HCT116 (cell line): Measurements from ENCODE around the gene CACNA2D3. TPM values are rescaled to one million over a fixed set of nuclear protein-coding genes. Genes with fewer than 3 reads are reported as not detected.

Experiments used
- ATAC-seq: fragments of 200-7000 bp; cut with Tn5 transposase; 2 replicates; pipeline ENCODE4 v1.9.1; 2020; ENCODE audit warnings: mild to moderate bottlenecking, moderate library complexity
- BruUV-seq: library from RNA; stranded (reverse); fragments of 400-500 nt; replicated peaks from 2 replicates; lab custom pipeline; 2021; lab: Mats Ljungman, UMichigan
- CTCF ChIA-PET: fragments of 300-600 bp; sonication (Branson Sonifier 250); formaldehyde crosslinking; loops from one replicate; lab custom pipeline; 2021; ENCODE audit warnings: antibody characterized with exemption; lab: Charles Lee
- POLR2A ChIA-PET: fragments of 300-600, 350-600 bp; sonication (Branson Sonifier 250); formaldehyde crosslinking; loops from one replicate; lab custom pipeline; 2021; ENCODE audit warnings: antibody characterized with exemption; lab: Charles Lee
- RAD21 ChIA-PET, 2 experiments: fragments of 300-600 bp; sonication (Branson Sonifier 250); formaldehyde crosslinking; loops; one replicate each; lab custom pipeline; 2023; ENCODE audit warnings: low total read pairs in 2 of 2; ENCODE audit not compliant: uncharacterized antibody in 2 of 2, unreplicated experiment in 2 of 2, low non-redundant PET in 1 of 2; lab: Charles Lee
- DNase-seq: peaks from one replicate; pipeline ENCODE4 v3.0.0-alpha.2; 2010; ENCODE audit warnings: low read depth, low spot score
- H2AFZ ChIP-seq: fragments of 200-600 bp; shearing (Covaris generic), sonication (generic); 2 replicates; pipeline ENCODE4 v1.6.1; 2017; ENCODE audit warnings: low read depth, mixed run types, mixed read lengths, antibody characterized with exemption, low read length; ENCODE audit not compliant: poor library complexity, severe bottlenecking
- H3K27ac ChIP-seq: 2 replicates; pipeline ENCODE4 v1.5.1; 2012; ENCODE audit warnings: low read depth, low read length
- H3K27me3 ChIP-seq: fragments of 200-600 bp; sonication (generic); 2 replicates; pipeline ENCODE4 v1.6.1; 2016; ENCODE audit warnings: mixed run types, low read length, mixed read lengths; ENCODE audit not compliant: insufficient read depth
- H3K36me3 ChIP-seq, 2 experiments: fragments of 200-500 bp in 1 of 2; fragments of 200-600 bp in 1 of 2; sonication (Bioruptor generic) in 1 of 2; sonication (generic) in 1 of 2; 2 replicates each; pipeline versions ENCODE4 v1.5.1 to v1.6.1; 2014 to 2016; ENCODE audit warnings: low read length in 2 of 2, inconsistent platforms in 1 of 2, mixed read lengths in 1 of 2, mixed run types in 1 of 2; ENCODE audit not compliant: insufficient read depth in 2 of 2, control insufficient read depth in 1 of 2
- H3K4me1 ChIP-seq, 2 experiments: fragments of 200-600 bp in 1 of 2; sonication (generic) in 1 of 2; 2 replicates each; pipeline versions ENCODE4 v1.5.1 to v1.6.1; 2012 to 2017; ENCODE audit warnings: low read length in 2 of 2, inconsistent platforms in 1 of 2, mild to moderate bottlenecking in 1 of 2, mixed read lengths in 1 of 2, mixed run types in 1 of 2, moderate library complexity in 1 of 2; ENCODE audit not compliant: insufficient read depth in 2 of 2, control insufficient read depth in 1 of 2
- H3K4me2 ChIP-seq: fragments of 200-600 bp; sonication (generic); 2 replicates; pipeline ENCODE4 v1.6.1; 2017; ENCODE audit warnings: mixed run types, low read length, mixed read lengths
- H3K4me3 ChIP-seq, 2 experiments: fragments of 200-600 bp in 1 of 2; sonication (generic) in 1 of 2; replicated peaks in 1 of 2; 2 replicates each; pipeline ENCODE4 v1.5.1; 2011 to 2016; ENCODE audit warnings: low read length in 2 of 2, control low read depth in 1 of 2, low read depth in 1 of 2, mild to moderate bottlenecking in 1 of 2, mixed read lengths in 1 of 2, mixed run types in 1 of 2
- H3K79me2 ChIP-seq: fragments of 200-600 bp; sonication (generic); 2 replicates; pipeline ENCODE4 v1.6.1; 2017; ENCODE audit warnings: mild to moderate bottlenecking, mixed run types, low read length, moderate library complexity, mixed read lengths; ENCODE audit not compliant: insufficient read depth
- H3K9ac ChIP-seq: fragments of 200-600 bp; sonication (generic); 2 replicates; pipeline ENCODE4 v1.6.1; 2016; ENCODE audit warnings: low read length, mixed read lengths
- H3K9me2 ChIP-seq: fragments of 200-600 bp; sonication (generic), shearing (Covaris generic); 2 replicates; pipeline ENCODE4 v1.6.1; 2017; ENCODE audit warnings: mixed run types, mild to moderate bottlenecking, moderate library complexity; ENCODE audit not compliant: insufficient read depth
- H3K9me3 ChIP-seq, 2 experiments: fragments of 200-500 bp in 1 of 2; fragments of 200-600 bp in 1 of 2; sonication (Bioruptor generic) in 1 of 2; sonication (generic) in 1 of 2; 2 replicates each; pipeline ENCODE4 v1.6.1; 2014 to 2017; ENCODE audit warnings: low read length in 2 of 2, mixed read lengths in 2 of 2, inconsistent platforms in 1 of 2, low read depth in 1 of 2, mild to moderate bottlenecking in 1 of 2, mixed run types in 1 of 2, moderate library complexity in 1 of 2; ENCODE audit not compliant: control insufficient read depth in 1 of 2, insufficient read depth in 1 of 2
- H4K20me1 ChIP-seq: fragments of 200-600 bp; sonication (generic), shearing (Covaris generic); 2 replicates; pipeline ENCODE4 v1.6.1; 2017; ENCODE audit warnings: mixed run types, mild to moderate bottlenecking, moderate library complexity; ENCODE audit not compliant: insufficient read depth
- CEBPB ChIP-seq: IDR thresholded peaks from 2 replicates; pipeline ENCODE4 v1.6.1; 2012; ENCODE audit warnings: low read depth
- EZH2phosphoT487 ChIP-seq: fragments of 200-600 bp; IDR thresholded peaks from 2 replicates; pipeline ENCODE4 v1.6.1; 2018; ENCODE audit warnings: antibody characterized with exemption, borderline replicate concordance
- JUND ChIP-seq: IDR thresholded peaks from 2 replicates; pipeline ENCODE4 v1.6.1; 2012
- YY1 ChIP-seq: IDR thresholded peaks from 2 replicates; pipeline ENCODE4 v1.6.1; 2011; ENCODE audit warnings: low read length, low read depth, moderate library complexity, mild to moderate bottlenecking; ENCODE audit not compliant: insufficient replicate concordance; ENCODE audit errors: extremely low read depth
- ZFX ChIP-seq: fragments of 450-650 bp; IDR thresholded peaks from 2 replicates; pipeline ENCODE4 v1.6.1; 2017
- ZNF274 ChIP-seq: fragments of 200-500 bp; sonication (Bioruptor generic); IDR thresholded peaks from 2 replicates; pipeline ENCODE4 v1.6.1; 2014; ENCODE audit warnings: mild to moderate bottlenecking, low read depth, low read length, inconsistent platforms
- intact Hi-C: fragments of 100-400 bp; cut with micrococcal nuclease; formaldehyde crosslinking; loops from 2 replicates; pipeline ENCODE4 v1.10.0; 2022
- total RNA-seq: library from RNA; stranded (reverse); gene quantifications from one replicate; pipeline ENCODE4 v1.2.1, GENCODE V29; 2021; ENCODE audit not compliant: unreplicated experiment
- TF ChIP-seq, protein P1 (sequence below): IDR thresholded peaks from 2 replicates; pipeline ENCODE4 v1.6.1; 2011; ENCODE audit warnings: mild to moderate bottlenecking, low read length, moderate library complexity; ENCODE audit not compliant: insufficient replicate concordance; ENCODE audit errors: extremely low read depth
- TF ChIP-seq, protein P2 (sequence below), 3 experiments: fragments of 200-600 bp in 1 of 3; sonication (generic) in 1 of 3; IDR thresholded peaks in 2 of 3; conservative IDR thresholded peaks in 1 of 3; 2 replicates each; pipeline ENCODE4 v1.5.1; 2012 to 2017; ENCODE audit warnings: low read depth in 2 of 3, low read length in 2 of 3, antibody characterized with exemption in 1 of 3, borderline replicate concordance in 1 of 3, control low read depth in 1 of 3, mild to moderate bottlenecking in 1 of 3, mixed read lengths in 1 of 3, mixed run types in 1 of 3, moderate library complexity in 1 of 3; ENCODE audit not compliant: insufficient read depth in 1 of 3

The CACNA2D3 gene
- total RNA-seq, 1 experiment from 2014 or later, result 0.20 TPM

DNA sequence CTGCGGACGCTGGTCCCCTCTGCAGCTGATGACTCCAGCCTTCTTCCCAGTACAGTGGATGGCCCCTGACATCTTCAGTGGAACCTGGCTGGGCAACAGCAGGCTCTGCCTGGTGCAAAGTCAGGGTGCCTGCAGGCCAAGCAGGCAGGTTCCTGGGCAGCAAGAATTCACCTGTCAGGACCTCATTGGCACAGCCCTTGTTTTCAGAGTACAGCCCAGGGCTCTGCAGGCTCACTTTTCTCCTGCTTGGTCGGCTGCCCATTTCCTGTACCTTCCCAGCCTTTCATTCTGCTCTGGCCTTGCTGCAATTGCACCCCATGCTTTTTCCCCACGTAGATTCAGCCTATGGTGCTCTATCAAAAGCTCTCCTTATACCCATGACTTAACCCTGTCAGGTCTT, 749.5 kb downstream of the CACNA2D3 start:
- TF ChIP-seq CEBPB, result no peak
- no peak for TF ChIP-seq JUND
- no peak for TF ChIP-seq EZH2phosphoT487
- TF ChIP-seq, protein P1, sequence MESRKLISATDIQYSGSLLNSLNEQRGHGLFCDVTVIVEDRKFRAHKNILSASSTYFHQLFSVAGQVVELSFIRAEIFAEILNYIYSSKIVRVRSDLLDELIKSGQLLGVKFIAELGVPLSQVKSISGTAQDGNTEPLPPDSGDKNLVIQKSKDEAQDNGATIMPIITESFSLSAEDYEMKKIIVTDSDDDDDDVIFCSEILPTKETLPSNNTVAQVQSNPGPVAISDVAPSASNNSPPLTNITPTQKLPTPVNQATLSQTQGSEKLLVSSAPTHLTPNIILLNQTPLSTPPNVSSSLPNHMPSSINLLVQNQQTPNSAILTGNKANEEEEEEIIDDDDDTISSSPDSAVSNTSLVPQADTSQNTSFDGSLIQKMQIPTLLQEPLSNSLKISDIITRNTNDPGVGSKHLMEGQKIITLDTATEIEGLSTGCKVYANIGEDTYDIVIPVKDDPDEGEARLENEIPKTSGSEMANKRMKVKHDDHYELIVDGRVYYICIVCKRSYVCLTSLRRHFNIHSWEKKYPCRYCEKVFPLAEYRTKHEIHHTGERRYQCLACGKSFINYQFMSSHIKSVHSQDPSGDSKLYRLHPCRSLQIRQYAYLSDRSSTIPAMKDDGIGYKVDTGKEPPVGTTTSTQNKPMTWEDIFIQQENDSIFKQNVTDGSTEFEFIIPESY, result no peak
- TF ChIP-seq, protein P2, sequence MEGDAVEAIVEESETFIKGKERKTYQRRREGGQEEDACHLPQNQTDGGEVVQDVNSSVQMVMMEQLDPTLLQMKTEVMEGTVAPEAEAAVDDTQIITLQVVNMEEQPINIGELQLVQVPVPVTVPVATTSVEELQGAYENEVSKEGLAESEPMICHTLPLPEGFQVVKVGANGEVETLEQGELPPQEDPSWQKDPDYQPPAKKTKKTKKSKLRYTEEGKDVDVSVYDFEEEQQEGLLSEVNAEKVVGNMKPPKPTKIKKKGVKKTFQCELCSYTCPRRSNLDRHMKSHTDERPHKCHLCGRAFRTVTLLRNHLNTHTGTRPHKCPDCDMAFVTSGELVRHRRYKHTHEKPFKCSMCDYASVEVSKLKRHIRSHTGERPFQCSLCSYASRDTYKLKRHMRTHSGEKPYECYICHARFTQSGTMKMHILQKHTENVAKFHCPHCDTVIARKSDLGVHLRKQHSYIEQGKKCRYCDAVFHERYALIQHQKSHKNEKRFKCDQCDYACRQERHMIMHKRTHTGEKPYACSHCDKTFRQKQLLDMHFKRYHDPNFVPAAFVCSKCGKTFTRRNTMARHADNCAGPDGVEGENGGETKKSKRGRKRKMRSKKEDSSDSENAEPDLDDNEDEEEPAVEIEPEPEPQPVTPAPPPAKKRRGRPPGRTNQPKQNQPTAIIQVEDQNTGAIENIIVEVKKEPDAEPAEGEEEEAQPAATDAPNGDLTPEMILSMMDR (IDR thresholded peaks at IDR 0.05 in 2 of 3, conservative IDR thresholded peaks at IDR 0.05 in 1 of 3; ENCODE audit: borderline replicate concordance in 1 of 3, insufficient read depth in 1 of 3, low read depth in 2 of 3, low read length in 2 of 3), result no peak
- TF ChIP-seq ZNF274, result no peak
- no peak for TF ChIP-seq ZFX
- no peak for TF ChIP-seq YY1
- Histone ChIP-seq H3K27ac (no peak overlapping the region), H3K4me3 (no peak overlapping the region), H3K9ac (no peak overlapping the region), H3K36me3 (no peaks in the 10 kb centered on the region), H3K4me1 (no peaks in the 10 kb centered on the region), H3K9me3 (no peaks in the 10 kb centered on the region), H3K27me3 (no peaks in the 10 kb centered on the region), H3K9me2 (no peaks in the 10 kb centered on the region), H3K79me2 (no peaks in the 10 kb centered on the region), H4K20me1 (no peaks in the 10 kb centered on the region), H2AFZ (no peak overlapping the region), H3K4me2 (no peak overlapping the region)
- no TSS peak for BruUV-seq
- ChIA-PET RAD21 (no interaction called here), CTCF (no interaction called here), POLR2A (no interaction called here)
- DNase-seq (no peak), ATAC-seq (no peak)
- intact Hi-C loops, result no loop called here
